Mucosa of stomach (tissue), 1 donor: ENCODE results near the gene OSBPL10.

Experiments
- H3K27me3 ChIP-seq: one replicate; pipeline ENCODE4 v1.7.0; 2013; ENCODE audit warnings: mild to moderate bottlenecking, low read length; ENCODE audit not compliant: control insufficient read depth, insufficient read depth
- H3K36me3 ChIP-seq: one replicate; pipeline ENCODE4 v1.7.0; 2013; ENCODE audit warnings: low read length; ENCODE audit not compliant: control insufficient read depth, insufficient read depth
- H3K4me1 ChIP-seq: one replicate; pipeline ENCODE4 v1.7.0; 2013; ENCODE audit warnings: mild to moderate bottlenecking, low read length; ENCODE audit not compliant: control insufficient read depth, insufficient read depth
- H3K4me3 ChIP-seq: one replicate; pipeline ENCODE4 v1.7.0; 2013; ENCODE audit warnings: low read length
- H3K9ac ChIP-seq: one replicate; pipeline ENCODE4 v1.7.0; 2013; ENCODE audit warnings: mild to moderate bottlenecking, low read length, moderate library complexity
- H3K9me3 ChIP-seq: one replicate; pipeline ENCODE4 v1.7.0; 2013; ENCODE audit warnings: mild to moderate bottlenecking, low read length, moderate library complexity; ENCODE audit not compliant: control insufficient read depth
- donor health status: Pancreatic carcinoma.

Gene OSBPL10

DNA sequence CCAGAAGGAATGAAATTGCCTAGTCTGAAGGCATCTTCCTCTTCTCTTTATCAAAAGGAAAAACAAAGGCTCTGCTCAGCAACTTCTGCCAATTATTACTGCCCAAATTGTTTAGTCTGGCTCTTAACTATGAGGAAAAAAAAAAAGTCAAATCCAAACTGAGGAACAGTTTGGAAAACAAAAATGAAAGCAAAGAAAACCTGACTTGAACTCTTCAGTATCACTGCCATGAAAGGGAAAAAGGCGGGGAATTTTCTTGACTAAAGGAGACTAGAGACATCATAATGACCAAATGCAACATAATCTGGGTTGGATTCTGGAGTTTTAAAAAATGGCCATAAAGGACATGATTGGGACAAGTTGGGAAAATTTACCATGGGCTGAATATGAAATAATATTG is 292.1 kb downstream of the OSBPL10 start:
- Histone ChIP-seq H3K27me3 (no peaks in the 10 kb centered on the region), H3K4me1 (no peaks in the 10 kb centered on the region), H3K9me3 (no peaks in the 10 kb centered on the region), H3K4me3 (no peak overlapping the region), H3K36me3 (no peaks in the 10 kb centered on the region), H3K9ac (no peak overlapping the region)

DNA sequence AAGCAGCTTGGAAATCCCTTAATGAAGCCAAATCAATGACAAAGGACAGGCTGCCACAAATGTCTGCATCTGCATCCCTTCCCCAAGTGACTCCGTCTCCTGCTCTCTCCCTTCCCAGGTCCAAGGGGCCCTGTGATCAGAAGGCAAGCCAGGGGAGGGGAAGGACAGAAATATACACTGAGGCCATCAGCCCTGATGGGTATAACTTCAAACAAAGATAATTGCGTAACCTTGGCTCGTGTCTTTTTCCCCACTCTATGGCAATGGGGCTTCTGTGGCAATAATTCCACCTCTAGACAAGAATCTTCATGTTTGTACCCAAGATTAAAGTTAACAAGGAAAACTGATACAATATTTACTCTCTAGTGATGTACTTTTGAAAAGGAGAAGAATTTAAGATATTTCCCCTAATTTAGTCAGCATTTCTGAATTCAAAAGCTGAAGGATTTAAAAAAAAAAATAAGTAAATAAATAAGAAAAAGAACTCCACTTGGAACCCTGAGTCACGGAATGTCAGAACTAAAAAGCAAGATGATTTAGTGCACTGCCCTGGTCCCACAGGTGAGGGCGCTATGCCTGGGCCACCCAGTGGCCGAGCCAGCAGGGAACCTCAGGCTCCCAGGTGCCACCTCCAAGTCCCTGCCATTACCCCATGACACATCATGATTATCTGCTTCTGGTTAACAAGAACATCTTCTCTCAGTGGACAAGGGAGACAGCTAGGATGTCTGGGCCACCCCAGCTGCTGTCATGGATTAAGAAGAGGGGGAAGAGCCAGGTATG is 293.9 kb downstream of the OSBPL10 start:
- no peaks in the 10 kb centered on the region for H3K9me3 ChIP-seq
- no peak overlapping the region for H3K4me3 ChIP-seq

GRCh38 chr3:31680072-31680870 is 300.8 kb downstream of the OSBPL10 start:
- H3K9me3 ChIP-seq: no peaks in the 10 kb centered on the region

More for the DNA sequence above, 293.9 kb downstream of the OSBPL10 start:
- Histone ChIP-seq H3K27me3 (no peaks in the 10 kb centered on the region), H3K9ac (no peak overlapping the region), H3K4me1 (no peaks in the 10 kb centered on the region), H3K36me3 (no peaks in the 10 kb centered on the region)

DNA sequence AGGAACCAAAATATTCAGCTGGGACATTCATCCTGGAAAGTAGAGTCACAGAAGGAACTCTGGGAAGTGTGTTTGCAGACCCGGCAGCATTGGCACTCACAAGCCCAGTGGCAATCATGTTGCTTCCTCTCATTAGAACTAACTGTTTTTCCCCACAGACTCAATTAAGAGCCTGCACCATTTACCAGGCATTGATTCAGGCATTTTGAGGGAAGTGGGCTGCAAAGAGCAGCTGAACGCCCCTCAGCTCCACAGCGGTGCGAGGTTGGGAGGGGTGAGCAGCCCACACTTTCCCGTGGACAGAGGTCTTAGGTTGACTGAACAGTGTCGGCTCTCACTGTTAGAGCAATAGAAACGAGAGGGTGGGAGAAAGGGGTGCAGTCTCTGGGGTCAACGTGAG is 304.5 kb downstream of the OSBPL10 start:
- Histone ChIP-seq H3K36me3 (no peaks in the 10 kb centered on the region), H3K4me1 (peaks cover 4% of the 10 kb centered on the region), H3K27me3 (no peaks in the 10 kb centered on the region), H3K9ac (no peak overlapping the region), H3K9me3 (no peaks in the 10 kb centered on the region), H3K4me3 (no peak overlapping the region)

More at GRCh38 chr3:31680072-31680870, 300.8 kb downstream of the OSBPL10 start:
- Histone ChIP-seq H3K36me3 (no peaks in the 10 kb centered on the region), H3K4me3 (no peak overlapping the region), H3K4me1 (no peaks in the 10 kb centered on the region), H3K27me3 (no peaks in the 10 kb centered on the region), H3K9ac (no peak overlapping the region)

GRCh38 chr3:31673950-31674349 is 307.1 kb downstream of the OSBPL10 start:
- peaks cover 4% of the 10 kb centered on the region for H3K4me1 ChIP-seq
- no peaks in the 10 kb centered on the region for H3K9me3 ChIP-seq
- H3K27me3 ChIP-seq: no peaks in the 10 kb centered on the region
- H3K36me3 ChIP-seq: no peaks in the 10 kb centered on the region
- H3K9ac ChIP-seq: no peak overlapping the region
- H3K4me3 ChIP-seq: no peak overlapping the region

- Histone ChIP-seq H3K4me3 (no peak overlapping the region), H3K9me3 (no peaks in the 10 kb centered on the region), H3K4me1 (peaks cover 4% of the 10 kb centered on the region), H3K36me3 (no peaks in the 10 kb centered on the region), H3K27me3 (no peaks in the 10 kb centered on the region), H3K9ac (no peak overlapping the region)
These were observed 309.1 kb downstream of the OSBPL10 start for GRCh38 chr3:31671976-31672375.

GRCh38 chr3:31671451-31671850 is 309.6 kb downstream of the OSBPL10 start:
- Histone ChIP-seq H3K4me1 (peaks cover 4% of the 10 kb centered on the region), H3K27me3 (no peaks in the 10 kb centered on the region), H3K9ac (no peak overlapping the region), H3K9me3 (no peaks in the 10 kb centered on the region), H3K36me3 (no peaks in the 10 kb centered on the region), H3K4me3 (no peak overlapping the region)

DNA sequence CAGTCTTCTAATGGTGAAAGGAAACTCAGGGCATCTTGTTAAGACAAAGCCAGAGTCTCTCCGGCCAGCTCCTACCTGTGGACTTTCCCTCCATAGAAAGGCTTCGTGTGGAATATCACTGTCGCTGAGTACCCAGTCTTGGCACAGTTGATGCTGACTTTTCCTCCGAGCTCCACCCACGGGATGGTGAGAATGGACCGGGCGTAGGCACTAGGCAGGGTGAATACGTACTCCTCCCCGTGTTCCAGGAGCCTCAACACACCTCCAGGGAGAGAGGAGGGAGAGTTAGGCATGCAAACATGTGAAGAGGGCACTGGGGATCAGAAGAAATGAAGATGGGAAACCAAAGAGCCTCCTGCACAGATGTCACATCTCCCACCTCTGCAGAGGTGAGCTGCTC is 310.3 kb downstream of the OSBPL10 start:
- Histone ChIP-seq H3K36me3 (no peaks in the 10 kb centered on the region), H3K4me3 (no peak overlapping the region), H3K27me3 (no peaks in the 10 kb centered on the region), H3K9ac (no peak overlapping the region), H3K4me1 (peaks cover 4% of the 10 kb centered on the region), H3K9me3 (no peaks in the 10 kb centered on the region)

DNA sequence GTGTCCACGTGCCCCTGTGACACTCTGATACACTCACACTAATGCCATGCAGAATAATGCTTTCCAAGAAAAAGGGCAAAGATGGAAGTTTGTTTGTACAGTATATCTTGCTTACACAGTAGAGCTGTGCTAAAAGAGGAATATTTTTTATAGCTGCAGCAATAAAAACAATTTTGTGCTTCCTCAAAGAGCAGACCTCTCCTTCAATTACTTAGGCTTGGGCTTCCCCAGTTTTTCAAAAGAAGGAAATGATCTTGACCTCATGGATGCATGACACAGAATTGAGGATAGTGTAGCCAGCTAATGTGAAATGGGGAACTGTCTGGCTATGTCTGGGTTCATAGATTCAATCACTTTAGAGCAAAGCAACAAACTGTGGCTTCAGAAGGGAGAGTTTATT is 310.9 kb downstream of the OSBPL10 start:
- H3K9me3 ChIP-seq: no peaks in the 10 kb centered on the region
- no peaks in the 10 kb centered on the region for H3K36me3 ChIP-seq
- H3K27me3 ChIP-seq: no peaks in the 10 kb centered on the region
- peaks cover 4% of the 10 kb centered on the region for H3K4me1 ChIP-seq
- H3K9ac ChIP-seq: no peak overlapping the region
- no peak overlapping the region for H3K4me3 ChIP-seq

- Histone ChIP-seq H3K36me3 (no peaks in the 10 kb centered on the region), H3K4me1 (peaks cover 4% of the 10 kb centered on the region), H3K9ac (no peak overlapping the region), H3K9me3 (no peaks in the 10 kb centered on the region), H3K4me3 (no peak overlapping the region), H3K27me3 (no peaks in the 10 kb centered on the region)
These were observed 312.8 kb downstream of the OSBPL10 start for GRCh38 chr3:31668242-31668641.

DNA sequence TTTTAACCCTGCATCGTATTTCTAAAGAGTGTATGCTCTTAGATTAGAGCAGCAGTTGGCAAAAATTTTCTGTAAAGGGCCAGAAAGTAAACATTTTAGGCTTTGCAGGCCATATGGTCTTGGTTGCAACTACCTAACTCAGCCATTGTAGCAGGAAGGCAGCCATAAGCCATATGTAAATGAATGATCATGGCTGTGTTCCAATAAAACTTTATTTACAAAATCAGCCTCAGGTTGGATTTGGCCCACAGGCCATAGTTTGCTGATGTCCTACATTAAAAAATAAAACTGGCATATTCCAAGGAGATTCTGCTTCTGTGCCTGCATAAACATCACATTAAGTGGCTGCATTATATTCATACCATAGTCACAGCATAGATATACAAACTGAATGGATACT is 313.5 kb downstream of the OSBPL10 start:
- Histone ChIP-seq H3K9me3 (no peaks in the 10 kb centered on the region), H3K4me1 (peaks cover 4% of the 10 kb centered on the region), H3K36me3 (no peaks in the 10 kb centered on the region), H3K9ac (no peak overlapping the region), H3K4me3 (no peak overlapping the region), H3K27me3 (no peaks in the 10 kb centered on the region)

DNA sequence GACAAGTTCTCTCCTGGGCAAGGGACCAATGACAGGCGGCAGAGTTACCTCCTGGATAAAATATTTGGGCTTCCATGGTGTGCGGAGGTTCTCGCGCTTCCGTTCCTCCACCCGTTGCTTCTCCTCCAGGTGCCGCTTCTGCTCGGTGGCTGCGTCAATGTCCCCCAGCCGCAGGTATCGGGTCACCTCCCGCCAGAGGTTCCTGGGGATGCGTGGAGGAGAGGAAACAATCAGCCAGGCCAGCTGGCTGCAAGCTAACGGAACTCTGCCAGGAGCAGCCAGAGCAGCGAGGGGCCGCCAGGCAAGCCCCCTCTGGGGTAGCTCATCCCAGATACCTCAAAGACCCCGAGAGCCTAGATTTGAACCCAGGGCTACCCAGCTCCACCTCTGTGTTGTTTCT is 317.0 kb downstream of the OSBPL10 start:
- no peak overlapping the region for H3K9ac ChIP-seq
- no peak overlapping the region for H3K4me3 ChIP-seq
- H3K36me3 ChIP-seq: no peaks in the 10 kb centered on the region
- no peaks in the 10 kb centered on the region for H3K9me3 ChIP-seq
- H3K4me1 ChIP-seq: peaks cover 6% of the 10 kb centered on the region
- no peaks in the 10 kb centered on the region for H3K27me3 ChIP-seq
